Vagina (tissue), 2 donors: ENCODE results near the gene SMOC2. TPM values are rescaled to one million over a fixed set of nuclear protein-coding genes. Genes with fewer than 3 reads are reported as not detected.
A peak's percentile ranks its signal among the peaks of the same experiment; 100 is the strongest.

ENCODE experiments used
- DNase-seq, 2 donors: peaks; one replicate each; pipeline ENCODE4 v3.0.0-alpha.2; 2017; ENCODE audit errors: extremely low spot score in 2 of 2
- H3K27ac ChIP-seq: fragments of 200-600 bp; sonication (generic); one replicate; pipeline ENCODE4 v1.5.1; 2019
- H3K27me3 ChIP-seq: fragments of 200-600 bp; sonication (generic); one replicate; pipeline ENCODE4 v1.5.1; 2019
- H3K36me3 ChIP-seq, 2 donors: fragments of 200-600 bp; sonication (generic); one replicate each; pipeline ENCODE4 v1.5.1; 2017 to 2019
- H3K4me1 ChIP-seq: fragments of 200-600 bp; sonication (generic); one replicate; pipeline ENCODE4 v1.5.1; 2019
- H3K4me3 ChIP-seq, 2 donors: fragments of 200-600 bp; sonication (generic); 1 replicate in 1 of 2; 2 replicates in 1 of 2; pipeline ENCODE4 v1.5.1; 2016 to 2019
- H3K9me3 ChIP-seq: fragments of 200-600 bp; sonication (generic); one replicate; pipeline ENCODE4 v1.5.1; 2019
- POLR2A ChIP-seq, 2 donors: fragments of 450-650 bp; IDR thresholded peaks; one replicate each; pipeline ENCODE4 v1.6.1; 2017; ENCODE audit warnings: antibody characterized with exemption in 2 of 2, mild to moderate bottlenecking in 2 of 2, moderate library complexity in 2 of 2
- POLR2AphosphoS5 ChIP-seq, 2 donors: sonication (generic); formaldehyde crosslinking; IDR thresholded peaks; one replicate each; pipeline ENCODE4 v1.9.0; 2017; ENCODE audit warnings: antibody characterized with exemption in 2 of 2, mild to moderate bottlenecking in 2 of 2, low read depth in 1 of 2; ENCODE audit not compliant: insufficient read depth in 1 of 2
- intact Hi-C: fragments of 100-400 bp; cut with DNase I; formaldehyde crosslinking; loops from one replicate; pipeline ENCODE4 v1.15.1; 2023
- total RNA-seq: library from RNA; depleted of rRNA; stranded (reverse); fragments of >200 nt; gene quantifications from one replicate; pipeline ENCODE4 v1.2.3, GENCODE V29; 2016
- TF ChIP-seq, protein P1 (sequence below), 3 experiments: fragments of 450-650 bp in 2 of 3; fragments of 200-600 bp in 1 of 3; sonication (generic) in 1 of 3; IDR thresholded peaks; one replicate each; pipeline ENCODE4 v1.5.1; 2017 to 2019; ENCODE audit warnings: antibody characterized with exemption in 3 of 3, mild to moderate bottlenecking in 2 of 3, moderate library complexity in 2 of 3

The SMOC2 gene
- total RNA-seq, 1 donor from 2014 or later: 22.1 TPM

DNA sequence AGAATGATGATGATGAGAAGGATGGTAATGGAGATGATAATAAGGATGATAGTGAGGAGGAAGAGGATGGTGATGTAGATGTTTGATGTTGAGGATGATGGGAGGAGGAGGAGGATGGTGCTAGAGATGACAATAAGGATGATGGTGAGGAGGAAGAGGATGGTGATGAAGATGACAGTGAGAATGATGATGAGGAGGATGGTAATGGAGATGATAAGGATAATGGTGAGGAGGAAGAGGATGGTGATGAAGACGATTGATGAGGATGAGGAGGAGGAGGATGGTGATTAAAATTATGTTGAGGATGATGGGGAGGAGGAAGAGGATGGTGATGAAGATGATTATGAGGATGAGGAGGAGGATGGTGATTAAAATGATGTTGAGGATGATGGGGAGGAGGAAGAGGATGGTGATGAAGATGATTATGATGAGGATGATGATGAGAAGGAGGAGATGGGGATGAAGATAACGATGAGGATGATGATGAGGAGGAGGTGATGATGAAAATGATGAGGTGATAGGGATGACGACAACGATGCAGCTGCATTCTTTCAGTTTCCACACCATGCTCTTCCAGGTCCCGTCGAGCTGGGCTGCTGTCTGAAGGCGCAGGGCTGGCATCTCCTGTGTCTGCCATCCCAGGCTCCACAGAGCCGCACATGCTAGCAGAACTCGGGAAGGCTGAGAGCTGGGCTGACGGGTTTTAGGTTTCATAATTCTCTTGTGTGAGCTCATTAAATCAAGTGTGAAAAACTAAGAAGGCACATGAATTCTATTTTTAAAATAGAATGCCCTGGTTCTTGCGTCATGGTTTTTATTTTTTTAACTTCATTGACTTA is 274.9 kb downstream of the SMOC2 start:
- peak; percentile 19 to 62 for DNase-seq
- Histone ChIP-seq H3K27me3 (no peaks in the 10 kb centered on the region), H3K27ac (no peak overlapping the region), H3K4me1 (no peaks in the 10 kb centered on the region), H3K4me3 (no peak overlapping the region), H3K36me3 (no peaks in the 10 kb centered on the region), H3K9me3 (no peaks in the 10 kb centered on the region)
- TF ChIP-seq POLR2AphosphoS5 (IDR thresholded peaks at IDR 0.05; ENCODE audit: insufficient read depth in 1 of 2, low read depth in 1 of 2) (no peak), POLR2A (IDR thresholded peaks at IDR 0.05) (no peak)
- TF ChIP-seq, protein P1, sequence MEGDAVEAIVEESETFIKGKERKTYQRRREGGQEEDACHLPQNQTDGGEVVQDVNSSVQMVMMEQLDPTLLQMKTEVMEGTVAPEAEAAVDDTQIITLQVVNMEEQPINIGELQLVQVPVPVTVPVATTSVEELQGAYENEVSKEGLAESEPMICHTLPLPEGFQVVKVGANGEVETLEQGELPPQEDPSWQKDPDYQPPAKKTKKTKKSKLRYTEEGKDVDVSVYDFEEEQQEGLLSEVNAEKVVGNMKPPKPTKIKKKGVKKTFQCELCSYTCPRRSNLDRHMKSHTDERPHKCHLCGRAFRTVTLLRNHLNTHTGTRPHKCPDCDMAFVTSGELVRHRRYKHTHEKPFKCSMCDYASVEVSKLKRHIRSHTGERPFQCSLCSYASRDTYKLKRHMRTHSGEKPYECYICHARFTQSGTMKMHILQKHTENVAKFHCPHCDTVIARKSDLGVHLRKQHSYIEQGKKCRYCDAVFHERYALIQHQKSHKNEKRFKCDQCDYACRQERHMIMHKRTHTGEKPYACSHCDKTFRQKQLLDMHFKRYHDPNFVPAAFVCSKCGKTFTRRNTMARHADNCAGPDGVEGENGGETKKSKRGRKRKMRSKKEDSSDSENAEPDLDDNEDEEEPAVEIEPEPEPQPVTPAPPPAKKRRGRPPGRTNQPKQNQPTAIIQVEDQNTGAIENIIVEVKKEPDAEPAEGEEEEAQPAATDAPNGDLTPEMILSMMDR (IDR thresholded peaks at IDR 0.05): no peak
- intact Hi-C loops: no loop called here

DNA sequence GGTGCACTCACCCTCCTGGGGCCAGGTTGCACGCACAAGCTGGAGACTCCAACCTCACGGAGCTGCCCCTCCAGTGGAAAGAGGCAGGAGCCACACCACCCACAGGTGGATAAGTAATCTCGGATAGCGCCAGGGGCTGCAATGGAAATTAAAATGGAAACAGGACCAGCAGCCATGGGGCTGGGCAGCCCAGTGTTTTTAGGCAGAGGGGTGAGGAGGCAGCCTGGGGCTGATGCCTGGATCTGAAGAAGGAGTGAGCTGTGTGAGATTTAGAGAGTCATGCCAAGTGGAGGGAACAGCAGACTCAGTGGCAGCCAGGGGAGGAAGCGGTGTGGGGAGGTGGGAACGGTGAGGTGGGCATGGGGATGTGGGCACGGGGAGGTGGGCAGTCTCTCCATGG is 275.6 kb downstream of the SMOC2 start:
- Histone ChIP-seq H3K4me1 (no peaks in the 10 kb centered on the region), H3K9me3 (no peaks in the 10 kb centered on the region), H3K4me3 (no peak overlapping the region), H3K27me3 (no peaks in the 10 kb centered on the region), H3K27ac (no peak overlapping the region), H3K36me3 (no peaks in the 10 kb centered on the region)
- TF ChIP-seq, protein P1 (IDR thresholded peaks at IDR 0.05): no peak
- TF ChIP-seq POLR2A (IDR thresholded peaks at IDR 0.05) (no peak), POLR2AphosphoS5 (IDR thresholded peaks at IDR 0.05; ENCODE audit: insufficient read depth in 1 of 2, low read depth in 1 of 2) (no peak)
- peak; percentile 67 to 78 for DNase-seq
- intact Hi-C loops: no loop called here

DNA sequence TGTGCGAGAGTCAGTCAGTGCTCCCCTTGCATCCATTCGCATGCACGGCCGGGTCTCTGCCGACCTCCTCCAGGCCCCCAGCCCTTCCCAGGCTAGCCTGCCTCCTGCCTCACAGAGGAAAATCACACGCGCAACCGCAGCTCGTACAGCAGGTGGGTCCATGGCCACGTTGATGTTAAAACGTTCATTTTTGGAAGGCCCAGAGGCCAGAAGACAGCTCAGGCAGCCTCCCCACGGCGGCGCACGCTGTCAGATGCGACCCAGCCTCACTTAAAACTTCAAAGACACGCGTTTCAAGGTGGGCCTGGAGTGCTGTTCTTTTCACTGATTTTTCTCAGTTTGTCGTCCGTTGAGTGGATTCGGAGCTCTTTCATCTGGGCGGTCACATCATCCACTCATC is 276.5 kb downstream of the SMOC2 start:
- intact Hi-C loops: no loop called here
- H3K27me3 ChIP-seq: no peaks in the 10 kb centered on the region
- peak; percentile 58 to 77 for DNase-seq
- no peaks in the 10 kb centered on the region for H3K4me1 ChIP-seq
- TF ChIP-seq, protein P1 (IDR thresholded peaks at IDR 0.05): no peak
- no peak for TF ChIP-seq POLR2AphosphoS5 (IDR thresholded peaks at IDR 0.05; ENCODE audit: insufficient read depth in 1 of 2, low read depth in 1 of 2)
- TF ChIP-seq POLR2A (IDR thresholded peaks at IDR 0.05): no peak
- H3K9me3 ChIP-seq: no peaks in the 10 kb centered on the region
- H3K36me3 ChIP-seq: no peaks in the 10 kb centered on the region
- no peak overlapping the region for H3K4me3 ChIP-seq
- H3K27ac ChIP-seq: no peak overlapping the region

Other genes with a start within 250 kb of the SMOC2 start
- 1.5 TPM for gene DACT2, start 121.4 kb upstream of the SMOC2 start, total RNA-seq